Ectodermal cell (in vitro differentiated cells): Measurements from ENCODE around the gene MYT1.

Source experiments
- H3K27ac ChIP-seq: 2 replicates; pipeline ENCODE4 v1.7.0; 2013; ENCODE audit warnings: mild to moderate bottlenecking, low read depth, low read length; ENCODE audit not compliant: insufficient read depth, poor library complexity, severe bottlenecking
- H3K27me3 ChIP-seq: 2 replicates; pipeline ENCODE4 v1.7.0; 2013; ENCODE audit warnings: mild to moderate bottlenecking, low read length; ENCODE audit not compliant: insufficient read depth, control insufficient read depth, poor library complexity, severe bottlenecking
- H3K36me3 ChIP-seq: one replicate; pipeline ENCODE4 v1.7.0; 2013; ENCODE audit warnings: low read length; ENCODE audit not compliant: control insufficient read depth, insufficient read depth
- H3K4me1 ChIP-seq: one replicate; pipeline ENCODE4 v1.7.0; 2013; ENCODE audit warnings: low read length; ENCODE audit not compliant: control insufficient read depth, insufficient read depth
- H3K4me3 ChIP-seq: 2 replicates; pipeline ENCODE4 v1.7.0; 2013; ENCODE audit warnings: low read depth, low read length, control low read depth; ENCODE audit not compliant: insufficient read depth
- H3K9me3 ChIP-seq: 2 replicates; pipeline ENCODE4 v1.7.0; 2013; ENCODE audit warnings: mild to moderate bottlenecking, low read length, moderate library complexity; ENCODE audit not compliant: control insufficient read depth
- WGBS, 2 experiments: methylation state at CpG; one replicate each; pipeline ENCODE4 v1.1.7; 2013; ENCODE audit warnings: missing lambda C conversion rate in 2 of 2; 5-methylcytosine and 5-hydroxymethylcytosine counted together

Gene MYT1

GRCh38 chr20:64245746-64246595 is 81.7 kb downstream of the MYT1 start:
- H3K27me3 ChIP-seq, result peaks cover 15% of the 10 kb centered on the region
- no peaks in the 10 kb centered on the region for H3K9me3 ChIP-seq
- no peaks in the 10 kb centered on the region for H3K36me3 ChIP-seq
- H3K27ac ChIP-seq, result no peak overlapping the region
- no peaks in the 10 kb centered on the region for H3K4me1 ChIP-seq
- 90 to 96% methylated on average over 9 of the region's 9 CpGs for WGBS, 2 experiments
- H3K4me3 ChIP-seq, result no peak overlapping the region

GRCh38 chr20:64246616-64247306 is 82.5 kb downstream of the MYT1 start:
- H3K27ac ChIP-seq, result no peak overlapping the region
- peaks cover 15% of the 10 kb centered on the region for H3K27me3 ChIP-seq
- 89 to 91% methylated on average over 10 of the region's 10 CpGs for WGBS, 2 experiments
- no peak overlapping the region for H3K4me3 ChIP-seq
- no peaks in the 10 kb centered on the region for H3K36me3 ChIP-seq
- no peaks in the 10 kb centered on the region for H3K9me3 ChIP-seq
- H3K4me1 ChIP-seq, result no peaks in the 10 kb centered on the region

- H3K27me3 ChIP-seq, result peaks cover 15% of the 10 kb centered on the region
- no peak overlapping the region for H3K27ac ChIP-seq
- no peak overlapping the region for H3K4me3 ChIP-seq
- no peaks in the 10 kb centered on the region for H3K36me3 ChIP-seq
- no peaks in the 10 kb centered on the region for H3K4me1 ChIP-seq
- 88 to 91% methylated on average over 9 of the region's 9 CpGs for WGBS, 2 experiments
- H3K9me3 ChIP-seq, result no peaks in the 10 kb centered on the region
Measured at GRCh38 chr20:64247307-64247618, 83.0 kb downstream of the MYT1 start.

GRCh38 chr20:64247970-64248841 is 84.0 kb downstream of the MYT1 start:
- Histone ChIP-seq H3K27ac (no peak overlapping the region), H3K27me3 (peaks cover 15% of the 10 kb centered on the region), H3K9me3 (no peaks in the 10 kb centered on the region), H3K36me3 (no peaks in the 10 kb centered on the region), H3K4me1 (no peaks in the 10 kb centered on the region), H3K4me3 (no peak overlapping the region)
- WGBS, 2 experiments, result 84 to 87% methylated on average over 30 to 33 of the region's 33 CpGs

- no peaks in the 10 kb centered on the region for H3K4me1 ChIP-seq
- no peak overlapping the region for H3K4me3 ChIP-seq
- H3K27ac ChIP-seq, result no peak overlapping the region
- H3K36me3 ChIP-seq, result no peaks in the 10 kb centered on the region
- H3K9me3 ChIP-seq, result no peaks in the 10 kb centered on the region
- peaks cover 15% of the 10 kb centered on the region for H3K27me3 ChIP-seq
- 88 to 94% methylated on average over 2 of the region's 2 CpGs for WGBS, 2 experiments
Measured at GRCh38 chr20:64250027-64250426, 85.8 kb downstream of the MYT1 start.

- Histone ChIP-seq H3K4me1 (peaks cover 7% of the 10 kb centered on the region), H3K27ac (no peak overlapping the region), H3K9me3 (no peaks in the 10 kb centered on the region), H3K27me3 (peaks cover 15% of the 10 kb centered on the region), H3K36me3 (no peaks in the 10 kb centered on the region), H3K4me3 (no peak overlapping the region)
- 95 to 96% methylated on average over 4 of the region's 4 CpGs for WGBS, 2 experiments
Measured at GRCh38 chr20:64253000-64253383, 88.7 kb downstream of the MYT1 start.

GRCh38 chr20:64253443-64253842 is 89.2 kb downstream of the MYT1 start:
- no peak overlapping the region for H3K27ac ChIP-seq
- WGBS, 2 experiments, result 89 to 95% methylated on average over 4 of the region's 4 CpGs
- no peaks in the 10 kb centered on the region for H3K36me3 ChIP-seq
- H3K4me3 ChIP-seq, result no peak overlapping the region
- no peaks in the 10 kb centered on the region for H3K9me3 ChIP-seq
- peaks cover 7% of the 10 kb centered on the region for H3K4me1 ChIP-seq
- peaks cover 15% of the 10 kb centered on the region for H3K27me3 ChIP-seq

GRCh38 chr20:64254156-64254555 is 89.9 kb downstream of the MYT1 start:
- Histone ChIP-seq H3K27ac (no peak overlapping the region), H3K4me3 (no peak overlapping the region), H3K27me3 (peaks cover 15% of the 10 kb centered on the region), H3K36me3 (no peaks in the 10 kb centered on the region), H3K9me3 (no peaks in the 10 kb centered on the region), H3K4me1 (peaks cover 7% of the 10 kb centered on the region)
- WGBS, 2 experiments, result 90 to 91% methylated on average over 4 to 5 of the region's 5 CpGs

GRCh38 chr20:64254571-64255360 is 90.5 kb downstream of the MYT1 start:
- H3K27me3 ChIP-seq, result peaks cover 11% of the 10 kb centered on the region
- H3K9me3 ChIP-seq, result no peaks in the 10 kb centered on the region
- H3K4me1 ChIP-seq, result peaks cover 7% of the 10 kb centered on the region
- no peak overlapping the region for H3K27ac ChIP-seq
- no peaks in the 10 kb centered on the region for H3K36me3 ChIP-seq
- 76% methylated on average over 28 of the region's 28 CpGs for WGBS, 2 experiments
- H3K4me3 ChIP-seq, result peak overlapping the region; percentile 87
